ENCODE measurements around the gene U2AF1L4.

- no peak for TF ChIP-seq CTCF (conservative IDR thresholded peaks at IDR 0.05)
- no peak for TF ChIP-seq ZFX (IDR thresholded peaks at IDR 0.05)
Observed at GRCh38 chr19:35739275-35740107, 5.7 kb downstream of the U2AF1L4 start.

All from C4-2B (cell line).